GM19193 (cell line): ENCODE data around the gene NUDT6.

Experiments used
- POLR2A ChIP-seq: IDR thresholded peaks from 4 replicates; pipeline ENCODE4 v1.6.1; 2011; ENCODE audit not compliant: insufficient read depth, insufficient read length; ENCODE audit errors: extremely low read depth

NUDT6 gene

GRCh38 chr4:122896270-122896669 is 26.1 kb downstream of the NUDT6 start:
- TF ChIP-seq POLR2A = no peak

- no peak for TF ChIP-seq POLR2A
Measured at GRCh38 chr4:122895336-122895995, 26.9 kb downstream of the NUDT6 start.

- no peak for TF ChIP-seq POLR2A
Measured at GRCh38 chr4:122894827-122895226, 27.6 kb downstream of the NUDT6 start.

GRCh38 chr4:122890147-122890795 is 32.1 kb downstream of the NUDT6 start:
- no peak for TF ChIP-seq POLR2A

- no peak for TF ChIP-seq POLR2A
Measured at GRCh38 chr4:122889726-122890125, 32.7 kb downstream of the NUDT6 start.

GRCh38 chr4:122884499-122884898 is 37.9 kb downstream of the NUDT6 start:
- no peak for TF ChIP-seq POLR2A

- TF ChIP-seq POLR2A = no peak
Measured at GRCh38 chr4:122882857-122883735, 39.3 kb downstream of the NUDT6 start.

- TF ChIP-seq POLR2A = no peak
Measured at GRCh38 chr4:122879001-122879400, 43.4 kb downstream of the NUDT6 start.

GRCh38 chr4:122876456-122876855 is 45.9 kb downstream of the NUDT6 start:
- TF ChIP-seq POLR2A = no peak

- no peak for TF ChIP-seq POLR2A
Measured at GRCh38 chr4:122875949-122876348, 46.4 kb downstream of the NUDT6 start.

- no peak for TF ChIP-seq POLR2A
Measured at GRCh38 chr4:122873821-122874593, 48.4 kb downstream of the NUDT6 start.

- no peak for TF ChIP-seq POLR2A
Measured at GRCh38 chr4:122873146-122873545, 49.3 kb downstream of the NUDT6 start.

- TF ChIP-seq POLR2A = no peak
Measured at GRCh38 chr4:122865425-122865824, 57.0 kb downstream of the NUDT6 start.

- no peak for TF ChIP-seq POLR2A
Measured at GRCh38 chr4:122863639-122864038, 58.8 kb downstream of the NUDT6 start.
